SIG-M5 treated with dmso at 0.1 percent for 504 hours (cell line): ENCODE results near the gene EMSY.
"Not testable (repeated sequence)": the region's sequence is repeated elsewhere in the genome, so short reads cannot be mapped to it uniquely, and the experiment has no call there.

Experiments
- DNase-seq: peaks from one replicate; lab custom pipeline; 2025; ENCODE audit not compliant: unreplicated experiment; lab: John Stamatoyannopoulos, UW

EMSY gene

DNA sequence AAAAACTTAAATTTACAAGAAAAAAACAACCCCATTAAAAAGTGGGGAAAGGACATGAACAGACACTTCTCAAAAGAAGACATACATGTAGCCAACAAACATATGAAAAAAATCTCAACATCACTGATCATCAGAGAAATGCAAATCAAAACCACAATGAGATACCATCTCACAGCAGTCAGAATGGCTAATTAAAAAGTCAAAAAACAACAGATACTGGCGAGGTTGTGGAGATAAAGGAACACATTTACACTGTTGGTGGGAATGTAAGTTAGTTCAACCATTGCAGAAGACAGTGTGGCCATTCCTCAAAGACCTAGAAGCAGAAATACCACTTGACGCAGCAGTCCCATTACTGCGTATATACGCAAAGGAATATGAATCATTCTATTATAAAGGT is 150.3 kb downstream of the EMSY start:
- DNase-seq, result not testable (repeated sequence)

DNA sequence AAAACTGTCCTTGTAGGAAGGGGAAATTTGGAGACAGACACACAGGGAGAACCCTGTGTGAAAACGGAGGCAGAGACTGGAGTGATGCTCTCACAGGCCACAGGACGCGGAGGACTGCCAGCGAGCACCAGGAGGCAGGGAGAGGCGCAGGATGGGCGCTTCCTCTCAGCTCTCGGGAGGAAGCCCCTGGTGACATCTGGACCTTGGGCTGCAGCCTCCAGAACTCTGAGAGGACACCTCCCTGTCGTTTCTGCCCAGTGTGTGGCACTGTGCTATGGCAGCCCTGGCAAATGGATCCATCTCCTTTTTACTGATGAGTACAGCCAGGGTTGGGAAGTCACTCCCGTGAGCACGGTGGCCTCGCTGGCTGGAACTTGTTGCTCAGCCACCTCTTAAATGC is 151.8 kb downstream of the EMSY start:
- DNase-seq, result no peak

DNA sequence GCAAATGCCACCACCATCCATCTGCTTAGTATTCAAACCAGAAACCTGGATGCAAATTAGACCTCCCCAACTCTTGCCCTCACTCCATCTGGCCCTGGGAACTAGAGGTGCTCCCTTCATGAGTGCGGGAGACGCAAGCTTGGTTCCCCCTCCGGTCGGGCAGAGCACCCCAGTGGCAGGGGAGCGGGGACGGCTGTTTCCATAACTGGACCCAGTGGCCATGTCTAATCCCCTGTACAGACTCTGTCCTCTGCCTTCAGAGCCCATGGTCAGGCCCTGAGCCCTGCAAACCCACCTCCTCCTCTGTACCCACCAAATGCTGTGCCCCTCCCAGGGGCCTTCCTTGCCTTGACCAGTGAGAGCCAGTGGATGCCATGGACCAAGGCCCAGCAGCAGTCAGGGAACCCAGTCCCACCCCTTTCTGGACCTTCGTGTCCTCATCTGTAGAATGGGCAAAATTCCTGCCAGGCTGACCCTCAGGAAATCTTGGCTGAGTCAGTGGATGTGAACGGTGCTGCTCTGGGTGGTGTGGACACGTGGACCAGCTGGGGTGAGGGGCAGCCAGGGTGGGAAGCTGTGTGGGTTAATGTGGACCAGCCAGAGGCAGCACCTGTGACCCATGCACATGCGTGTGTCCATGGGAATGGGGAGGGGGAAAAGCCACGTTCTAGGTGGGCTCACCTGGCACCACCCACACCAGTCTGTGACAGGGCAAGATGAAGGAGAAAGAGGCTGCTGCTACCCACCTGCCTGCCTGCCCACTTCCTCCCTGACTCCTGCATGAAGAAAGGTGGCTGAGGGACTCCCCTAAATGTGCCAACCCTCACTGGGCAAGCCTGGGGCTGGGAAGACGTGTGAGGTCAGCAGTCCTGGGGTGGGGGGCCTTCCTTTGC is 153.0 kb downstream of the EMSY start:
- no peak for DNase-seq

DNA sequence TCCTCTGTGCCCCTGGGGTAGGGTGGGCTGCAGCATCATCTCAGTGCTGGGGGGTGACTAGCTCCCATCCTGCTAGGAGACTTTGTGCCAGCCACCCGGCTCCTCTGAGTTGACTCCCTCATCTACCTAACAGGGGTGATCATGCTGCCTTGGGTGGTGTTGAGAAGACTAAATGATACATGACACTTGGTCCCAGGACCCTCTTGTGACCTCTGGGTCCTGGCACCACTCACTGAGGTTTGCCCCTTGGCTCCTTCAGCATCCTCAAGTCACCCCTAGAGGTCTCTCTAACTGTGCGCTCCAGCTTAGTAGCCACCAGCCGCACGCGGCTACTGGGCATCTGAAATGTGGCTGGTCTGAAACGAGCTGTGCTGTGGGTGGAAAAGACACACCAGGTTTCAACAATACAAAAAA is 153.6 kb downstream of the EMSY start:
- DNase-seq, result peak; percentile 27

DNA sequence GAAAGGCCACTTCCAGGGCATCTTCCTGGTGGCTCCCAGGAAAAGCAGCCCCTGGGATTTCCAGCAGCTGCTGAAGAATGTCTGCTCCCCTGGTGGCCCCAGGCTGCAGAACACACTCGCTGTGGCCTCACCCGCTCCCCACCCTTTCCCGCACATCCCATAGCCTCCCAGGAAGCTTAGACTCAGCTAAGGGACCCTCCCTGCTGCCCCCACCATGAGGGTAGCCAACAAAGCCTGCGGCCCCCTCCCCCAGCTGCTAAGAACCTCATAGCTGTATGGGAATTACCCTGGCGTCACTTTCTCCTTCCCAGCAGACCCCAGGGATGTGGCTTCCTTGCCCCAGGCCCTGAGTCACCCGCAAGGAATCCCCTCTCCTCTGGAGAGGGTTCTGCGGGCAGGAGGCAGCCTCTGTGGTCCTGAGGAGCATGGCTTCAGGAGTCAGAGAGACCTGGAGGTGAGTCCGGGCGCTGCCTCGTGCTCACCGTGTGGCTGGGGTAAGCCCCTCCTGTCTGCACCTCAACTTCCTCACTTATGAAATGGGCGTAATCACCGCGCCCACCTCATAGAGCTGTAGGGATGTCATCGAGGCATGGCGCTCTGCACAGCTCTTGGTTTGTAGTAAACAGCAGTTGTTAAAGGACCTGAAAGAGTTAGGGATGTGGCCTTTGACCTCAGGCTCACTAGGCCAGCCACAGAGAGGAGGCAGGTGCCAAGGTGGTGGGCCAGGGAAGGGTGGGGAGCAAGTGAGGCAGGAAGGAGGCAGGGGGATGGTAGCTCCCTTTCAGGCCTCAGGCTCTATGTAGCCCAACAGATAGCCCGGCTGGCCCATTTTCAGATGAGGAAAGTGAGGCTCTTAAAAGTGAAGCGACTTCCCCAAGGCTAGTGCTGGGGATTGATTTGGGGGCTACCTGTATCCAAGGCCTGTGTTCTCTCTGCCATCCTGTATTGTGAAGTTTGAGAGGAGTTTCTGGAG is 154.5 kb downstream of the EMSY start:
- no peak for DNase-seq

DNA sequence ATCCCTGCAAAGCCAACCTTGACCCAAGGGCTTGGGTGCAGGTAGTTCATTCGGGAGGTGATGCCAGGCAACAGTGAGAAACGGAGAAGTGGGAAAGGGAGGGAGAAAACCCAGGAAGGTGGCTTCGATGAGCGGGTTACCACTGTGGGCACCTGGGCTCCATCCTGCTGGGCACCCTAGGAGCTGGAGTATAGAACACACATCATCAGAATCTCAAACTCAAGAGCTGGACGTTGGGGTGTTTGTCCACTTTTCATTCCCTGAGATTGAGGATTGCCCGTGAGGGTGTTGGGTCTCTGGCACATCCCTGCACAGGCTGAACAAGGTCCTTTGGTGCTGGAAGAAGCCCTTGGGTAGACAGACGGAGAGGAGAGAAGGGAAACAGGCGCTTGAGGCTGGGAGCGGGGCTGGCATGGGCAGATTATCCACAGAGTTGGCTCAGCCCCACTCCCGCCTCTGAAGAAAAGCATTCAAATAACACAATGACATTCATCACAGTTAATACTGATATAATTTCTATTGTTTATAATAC is 155.4 kb downstream of the EMSY start:
- DNase-seq, result no peak

DNA sequence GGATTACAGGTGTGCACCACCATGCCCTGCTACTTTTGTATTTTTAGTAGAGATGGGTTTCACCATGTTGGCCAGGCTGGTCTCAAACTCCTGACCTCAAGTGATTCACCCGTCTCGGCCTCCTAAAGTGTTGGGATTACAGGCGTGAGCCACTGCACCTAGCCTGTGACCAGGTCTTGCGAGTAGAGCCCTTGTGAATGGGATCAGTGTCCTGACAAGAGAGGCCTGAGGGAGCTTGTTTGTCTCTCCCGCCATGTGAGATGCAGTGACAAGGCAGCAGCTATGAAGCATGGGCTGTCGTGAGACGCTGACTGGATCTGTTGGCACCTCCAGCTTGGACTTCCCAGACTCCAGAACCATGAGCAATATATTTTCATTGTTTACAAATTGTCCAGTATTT is 156.5 kb downstream of the EMSY start:
- DNase-seq, result no peak

DNA sequence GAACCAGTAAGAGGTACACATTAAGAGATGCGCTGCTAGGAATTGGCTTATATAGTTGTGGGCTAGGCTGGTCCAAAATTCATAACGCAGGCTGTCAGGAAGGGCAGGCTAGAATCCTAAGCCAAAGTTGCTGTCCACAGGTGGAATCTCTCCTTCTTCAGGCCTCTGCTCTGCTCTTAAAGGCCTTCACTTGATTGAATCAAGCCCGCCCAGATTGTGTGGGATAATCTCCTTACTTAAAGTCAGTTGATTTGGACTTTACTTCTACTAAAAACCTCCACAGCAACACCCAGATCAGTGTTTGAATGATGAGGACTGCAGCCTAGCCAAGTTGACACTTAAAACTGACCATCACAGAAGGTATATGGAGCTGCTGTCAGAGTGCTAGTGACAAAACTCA is 156.9 kb downstream of the EMSY start:
- no peak for DNase-seq

DNA sequence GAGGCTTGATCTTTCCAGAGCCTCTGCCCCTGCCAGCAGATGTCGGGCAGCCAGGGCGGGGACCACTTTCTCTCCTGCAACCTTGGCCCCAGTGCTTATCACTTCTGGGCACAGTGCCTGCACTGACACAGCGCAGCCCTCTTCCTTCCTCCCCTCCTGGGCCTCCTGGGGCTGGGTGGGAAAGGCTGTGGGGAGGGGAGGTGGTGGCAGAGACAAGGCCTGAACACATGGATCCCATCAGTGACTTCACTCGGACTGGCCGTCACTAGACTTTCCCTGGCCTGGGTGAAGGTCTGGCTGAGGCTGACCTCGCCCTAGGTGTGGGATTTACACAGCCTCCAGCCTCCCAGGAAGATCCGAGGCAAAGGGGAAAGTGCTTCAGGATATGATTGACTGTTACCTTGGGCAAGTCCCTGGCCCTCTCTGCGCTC is 157.6 kb downstream of the EMSY start:
- no peak for DNase-seq
